Ovary (tissue), 3 donors: ENCODE results near the gene PXN.

Experiments used
- EP300 ChIP-seq: sonication (generic); formaldehyde crosslinking; IDR thresholded peaks from one replicate; pipeline ENCODE4 v1.6.1; 2017; ENCODE audit warnings: antibody characterized with exemption
- TF ChIP-seq, protein P1 (sequence below), 3 donors: fragments of 450-650 bp in 2 of 3; fragments of 200-600 bp in 1 of 3; IDR thresholded peaks; one replicate each; pipeline versions ENCODE4 v1.5.1 to v1.8.0; 2016 to 2022; ENCODE audit warnings: antibody characterized with exemption in 3 of 3, mild to moderate bottlenecking in 1 of 3
- donor health status: DM: no; HTN: no; CAD: no.

GRCh38 chr12:120169946-120170345 lies 95.6 kb downstream of the PXN start:
- TF ChIP-seq, protein P1, sequence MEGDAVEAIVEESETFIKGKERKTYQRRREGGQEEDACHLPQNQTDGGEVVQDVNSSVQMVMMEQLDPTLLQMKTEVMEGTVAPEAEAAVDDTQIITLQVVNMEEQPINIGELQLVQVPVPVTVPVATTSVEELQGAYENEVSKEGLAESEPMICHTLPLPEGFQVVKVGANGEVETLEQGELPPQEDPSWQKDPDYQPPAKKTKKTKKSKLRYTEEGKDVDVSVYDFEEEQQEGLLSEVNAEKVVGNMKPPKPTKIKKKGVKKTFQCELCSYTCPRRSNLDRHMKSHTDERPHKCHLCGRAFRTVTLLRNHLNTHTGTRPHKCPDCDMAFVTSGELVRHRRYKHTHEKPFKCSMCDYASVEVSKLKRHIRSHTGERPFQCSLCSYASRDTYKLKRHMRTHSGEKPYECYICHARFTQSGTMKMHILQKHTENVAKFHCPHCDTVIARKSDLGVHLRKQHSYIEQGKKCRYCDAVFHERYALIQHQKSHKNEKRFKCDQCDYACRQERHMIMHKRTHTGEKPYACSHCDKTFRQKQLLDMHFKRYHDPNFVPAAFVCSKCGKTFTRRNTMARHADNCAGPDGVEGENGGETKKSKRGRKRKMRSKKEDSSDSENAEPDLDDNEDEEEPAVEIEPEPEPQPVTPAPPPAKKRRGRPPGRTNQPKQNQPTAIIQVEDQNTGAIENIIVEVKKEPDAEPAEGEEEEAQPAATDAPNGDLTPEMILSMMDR (IDR thresholded peaks at IDR 0.05): no peak
- no peak for TF ChIP-seq EP300
